A673 (cell line): ENCODE results near the gene KRT15. TPM values are rescaled to one million over a fixed set of nuclear protein-coding genes. Genes with fewer than 3 reads are reported as not detected.

Experiments used
- BruUV-seq: library from RNA; stranded (reverse); fragments of 400-500 nt; replicated peaks from 2 replicates; lab custom pipeline; 2021; lab: Mats Ljungman, UMichigan
- CTCF ChIA-PET: fragments of 300-600 bp; sonication (Branson Sonifier 250); formaldehyde crosslinking; loops from one replicate; lab custom pipeline; 2022; ENCODE audit warnings: antibody characterized with exemption; lab: Charles Lee
- POLR2A ChIA-PET: fragments of 300-600 bp; sonication (Branson Sonifier 250); formaldehyde crosslinking; loops from one replicate; lab custom pipeline; 2022; ENCODE audit warnings: antibody characterized with exemption; ENCODE audit not compliant: low non-redundant PET; lab: Charles Lee
- DNase-seq: peaks from one replicate; pipeline ENCODE4 v3.0.0-alpha.2; 2015; ENCODE audit warnings: low spot score
- H3K27ac ChIP-seq: fragments of 200-600 bp; sonication (generic); 2 replicates; pipeline ENCODE4 v1.5.1; 2016; ENCODE audit warnings: mixed run types, low read depth, mild to moderate bottlenecking, mixed read lengths, antibody characterized with exemption, low read length; ENCODE audit not compliant: poor library complexity, severe bottlenecking
- H3K27me3 ChIP-seq: fragments of 200-600 bp; sonication (generic); replicated peaks from 2 replicates; pipeline ENCODE4 v1.6.1; 2017; ENCODE audit warnings: mixed run types, low read depth, mild to moderate bottlenecking, mixed read lengths, antibody characterized with exemption, low read length; ENCODE audit not compliant: insufficient read depth, poor library complexity
- H3K36me3 ChIP-seq: fragments of 200-600 bp; sonication (generic); 2 replicates; pipeline ENCODE4 v1.6.1; 2016; ENCODE audit warnings: mixed run types, mild to moderate bottlenecking, mixed read lengths, antibody characterized with exemption, low read length; ENCODE audit not compliant: insufficient read depth, poor library complexity, severe bottlenecking
- H3K4me1 ChIP-seq: fragments of 200-600 bp; sonication (generic); 2 replicates; pipeline ENCODE4 v1.6.1; 2017; ENCODE audit warnings: mixed run types, mild to moderate bottlenecking, mixed read lengths, antibody characterized with exemption, low read length; ENCODE audit not compliant: insufficient read depth, poor library complexity, severe bottlenecking
- H3K4me3 ChIP-seq: fragments of 200-600 bp; sonication (generic); 2 replicates; pipeline ENCODE4 v1.5.1; 2016; ENCODE audit warnings: low read depth, mixed run types, mild to moderate bottlenecking, mixed read lengths, low read length; ENCODE audit not compliant: poor library complexity, severe bottlenecking
- H3K9me3 ChIP-seq: fragments of 200-600 bp; sonication (generic); 2 replicates; pipeline ENCODE4 v1.6.1; 2016; ENCODE audit warnings: mixed run types, low read depth, mild to moderate bottlenecking, mixed read lengths, antibody characterized with exemption, low read length; ENCODE audit not compliant: poor library complexity, severe bottlenecking
- EZH2 ChIP-seq: fragments of 200-600 bp; sonication (generic); IDR thresholded peaks from 2 replicates; pipeline ENCODE4 v1.6.1; 2017; ENCODE audit warnings: borderline replicate concordance, low read depth, mild to moderate bottlenecking, mixed read lengths, antibody characterized with exemption, low read length; ENCODE audit not compliant: poor library complexity, severe bottlenecking
- intact Hi-C: fragments of 100-400 bp; cut with micrococcal nuclease; formaldehyde crosslinking; loops from one replicate; pipeline ENCODE4 v1.10.0; 2022; ENCODE audit not compliant: unreplicated experiment
- total RNA-seq: library from RNA; stranded (reverse); gene quantifications from 2 replicates; pipeline ENCODE4 v1.2.3, GENCODE V29; 2021
- TF ChIP-seq, protein P1 (sequence below): fragments of 300-800, 200-600 bp; sonication (generic); conservative IDR thresholded peaks from 2 replicates; pipeline ENCODE4 v1.5.1; 2017; ENCODE audit warnings: low read depth, mild to moderate bottlenecking, antibody characterized with exemption, low read length, moderate library complexity, mixed read lengths

KRT15 gene
- total RNA-seq, 1 experiment from 2014 or later: not detected

DNA sequence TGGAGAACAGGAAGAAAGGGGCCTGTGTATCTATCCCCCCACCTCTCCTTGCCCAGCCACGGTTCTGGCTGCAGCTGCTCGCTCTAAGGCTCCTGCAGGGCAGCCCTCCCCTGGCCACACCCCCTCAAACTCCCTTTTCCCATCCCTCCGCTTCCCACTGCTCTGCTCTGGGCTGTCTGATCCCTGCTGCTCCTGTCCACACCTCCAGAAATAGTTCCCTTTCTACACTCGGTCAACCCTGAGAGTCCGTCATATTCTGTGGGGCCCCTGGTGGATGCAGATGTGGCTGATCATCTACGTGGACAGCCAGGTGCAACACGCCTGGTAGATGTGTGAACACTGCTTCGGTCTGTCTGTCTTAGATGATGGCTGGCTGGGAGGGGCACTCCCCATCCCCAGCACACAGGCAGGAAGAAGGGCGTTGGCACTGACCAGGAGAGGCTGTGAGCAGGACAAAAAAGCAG is 28.7 kb upstream of the KRT15 start:
- Histone ChIP-seq H3K27me3 (no peaks in the 10 kb centered on the region), H3K4me1 (no peaks in the 10 kb centered on the region), H3K4me3 (no peak overlapping the region), H3K36me3 (no peaks in the 10 kb centered on the region), H3K27ac (no peak overlapping the region), H3K9me3 (no peaks in the 10 kb centered on the region)
- ChIA-PET POLR2A (no interaction called here), CTCF (interaction anchor here (3.8 kb wide), 1 partner anchor 116 kb away, joined by 34 read pairs; no protein-coding TSS in a partner anchor)
- intact Hi-C loops: loop anchor here (5.0 kb wide), 1 partner anchor 745 kb away; no protein-coding TSS in a partner anchor
- DNase-seq: no peak
- no TSS peak for BruUV-seq
- no peak for TF ChIP-seq EZH2
- TF ChIP-seq, protein P1, sequence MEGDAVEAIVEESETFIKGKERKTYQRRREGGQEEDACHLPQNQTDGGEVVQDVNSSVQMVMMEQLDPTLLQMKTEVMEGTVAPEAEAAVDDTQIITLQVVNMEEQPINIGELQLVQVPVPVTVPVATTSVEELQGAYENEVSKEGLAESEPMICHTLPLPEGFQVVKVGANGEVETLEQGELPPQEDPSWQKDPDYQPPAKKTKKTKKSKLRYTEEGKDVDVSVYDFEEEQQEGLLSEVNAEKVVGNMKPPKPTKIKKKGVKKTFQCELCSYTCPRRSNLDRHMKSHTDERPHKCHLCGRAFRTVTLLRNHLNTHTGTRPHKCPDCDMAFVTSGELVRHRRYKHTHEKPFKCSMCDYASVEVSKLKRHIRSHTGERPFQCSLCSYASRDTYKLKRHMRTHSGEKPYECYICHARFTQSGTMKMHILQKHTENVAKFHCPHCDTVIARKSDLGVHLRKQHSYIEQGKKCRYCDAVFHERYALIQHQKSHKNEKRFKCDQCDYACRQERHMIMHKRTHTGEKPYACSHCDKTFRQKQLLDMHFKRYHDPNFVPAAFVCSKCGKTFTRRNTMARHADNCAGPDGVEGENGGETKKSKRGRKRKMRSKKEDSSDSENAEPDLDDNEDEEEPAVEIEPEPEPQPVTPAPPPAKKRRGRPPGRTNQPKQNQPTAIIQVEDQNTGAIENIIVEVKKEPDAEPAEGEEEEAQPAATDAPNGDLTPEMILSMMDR: no peak

GRCh38 chr17:41546819-41547218 is 28.1 kb upstream of the KRT15 start:
- intact Hi-C loops: loop anchor here (5.0 kb wide), 1 partner anchor 745 kb away; no protein-coding TSS in a partner anchor
- no peak for TF ChIP-seq EZH2
- TF ChIP-seq, protein P1: no peak
- Histone ChIP-seq H3K36me3 (no peaks in the 10 kb centered on the region), H3K27ac (no peak overlapping the region), H3K4me1 (no peaks in the 10 kb centered on the region), H3K4me3 (no peak overlapping the region), H3K27me3 (no peaks in the 10 kb centered on the region), H3K9me3 (no peaks in the 10 kb centered on the region)
- POLR2A ChIA-PET: no interaction called here
- no peak for DNase-seq
- CTCF ChIA-PET: no interaction called here
- BruUV-seq: no TSS peak

DNA sequence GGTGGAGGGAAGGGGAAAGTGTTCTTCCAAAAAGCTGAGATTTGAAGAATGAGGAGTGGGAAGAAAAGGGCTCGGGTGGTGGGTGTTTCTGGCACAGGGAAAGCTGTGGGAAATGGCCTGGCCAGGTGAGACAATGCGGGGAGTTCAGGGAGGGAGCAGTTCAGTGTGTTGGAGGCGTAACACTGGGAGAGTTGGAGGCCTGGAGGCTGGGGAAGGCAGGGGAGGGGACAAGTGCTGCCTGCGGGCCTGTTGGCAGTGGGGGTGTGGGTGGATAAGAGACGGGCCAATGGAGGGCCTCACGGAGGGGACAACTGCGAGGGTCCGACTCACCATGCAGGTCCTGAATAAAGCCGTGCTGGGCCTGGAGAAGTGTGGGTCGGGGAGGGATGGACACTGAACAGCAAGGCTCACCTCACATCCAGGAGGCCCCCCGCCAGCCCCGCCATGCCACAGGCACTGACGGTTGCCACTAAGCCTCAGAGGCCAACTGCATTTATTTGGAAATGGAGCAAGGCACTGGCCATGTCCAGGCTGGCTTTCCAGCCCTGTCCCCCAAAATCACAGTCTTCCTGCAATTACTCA is 27.2 kb upstream of the KRT15 start:
- ChIA-PET CTCF (interaction anchor here (0.6 kb wide), 1 partner anchor 64 kb away, joined by 3 read pairs; no protein-coding TSS in a partner anchor), POLR2A (no interaction called here)
- H3K4me3 ChIP-seq: no peak overlapping the region
- no peaks in the 10 kb centered on the region for H3K36me3 ChIP-seq
- H3K9me3 ChIP-seq: no peaks in the 10 kb centered on the region
- BruUV-seq: no TSS peak
- intact Hi-C loops: loop anchor here (5.0 kb wide), 1 partner anchor 744 kb away; no protein-coding TSS in a partner anchor
- DNase-seq: no peak
- H3K4me1 ChIP-seq: no peaks in the 10 kb centered on the region
- TF ChIP-seq, protein P1: no peak
- no peak for TF ChIP-seq EZH2
- H3K27me3 ChIP-seq: no peaks in the 10 kb centered on the region
- H3K27ac ChIP-seq: no peak overlapping the region
